ENCODE measurements around the gene SENP1.

- no peak for TF ChIP-seq CTCF (IDR thresholded peaks at IDR 0.05)
- no peak for TF ChIP-seq POLR2A (IDR thresholded peaks at IDR 0.05)
Observed at GRCh38 chr12:48132826-48133225, 26.9 kb upstream of the SENP1 start.

Data from uterus (tissue), 2 donors.